HG03457 (cell line): ENCODE measurements around the gene KIF16B.
A peak's percentile ranks its signal among the peaks of the same experiment; 100 is the strongest.
"Not testable (repeated sequence)": the region's sequence is repeated elsewhere in the genome, so short reads cannot be mapped to it uniquely, and the experiment has no call there.

ENCODE experiments used
- ATAC-seq: cut with Tn5 transposase; IDR thresholded peaks from one replicate; pipeline ENCODE4 v1.9.1; 2021; ENCODE audit warnings: moderate number of reproducible peaks; ENCODE audit not compliant: unreplicated experiment

The KIF16B gene

GRCh38 chr20:16590041-16590633 lies 16.9 kb upstream of the KIF16B start:
- no peak for ATAC-seq

- ATAC-seq = no peak
These were observed 16.4 kb upstream of the KIF16B start for GRCh38 chr20:16589623-16590022.

GRCh38 chr20:16588241-16588640 lies 15.0 kb upstream of the KIF16B start:
- ATAC-seq = no peak

GRCh38 chr20:16587066-16587465 lies 13.8 kb upstream of the KIF16B start:
- no peak for ATAC-seq

GRCh38 chr20:16583474-16583873 lies 10.2 kb upstream of the KIF16B start:
- ATAC-seq = no peak

- no peak for ATAC-seq
These were observed 8.0 kb upstream of the KIF16B start for GRCh38 chr20:16581241-16581640.

GRCh38 chr20:16580620-16581019 lies 7.4 kb upstream of the KIF16B start:
- ATAC-seq = no peak

GRCh38 chr20:16580147-16580546 lies 6.9 kb upstream of the KIF16B start:
- no peak for ATAC-seq

GRCh38 chr20:16576219-16576618 lies 3.0 kb upstream of the KIF16B start:
- ATAC-seq = no peak

GRCh38 chr20:16575390-16576140 lies 2.3 kb upstream of the KIF16B start:
- ATAC-seq = peak; percentile 1

GRCh38 chr20:16574656-16575355 lies 1.6 kb upstream of the KIF16B start:
- peak; percentile 70 for ATAC-seq

- ATAC-seq = no peak
These were observed 1.9 kb downstream of the KIF16B start for GRCh38 chr20:16571333-16571732.

GRCh38 chr20:16569246-16570153 lies 3.7 kb downstream of the KIF16B start:
- ATAC-seq = no peak

GRCh38 chr20:16566080-16566479 lies 7.2 kb downstream of the KIF16B start:
- no peak for ATAC-seq

- not testable (repeated sequence) for ATAC-seq
These were observed 9.2 kb downstream of the KIF16B start for GRCh38 chr20:16564079-16564478.

- ATAC-seq = no peak
These were observed 10.0 kb downstream of the KIF16B start for GRCh38 chr20:16563066-16563806.

GRCh38 chr20:16562259-16562658 lies 11.0 kb downstream of the KIF16B start:
- no peak for ATAC-seq

- ATAC-seq = no peak
These were observed 12.6 kb downstream of the KIF16B start for GRCh38 chr20:16560661-16561060.

GRCh38 chr20:16560216-16560615 lies 13.0 kb downstream of the KIF16B start:
- ATAC-seq = no peak

GRCh38 chr20:16556301-16556700 lies 16.9 kb downstream of the KIF16B start:
- no peak for ATAC-seq
